Measurements from ENCODE around the gene DDX20. TPM values are rescaled to one million over a fixed set of nuclear protein-coding genes. Genes with fewer than 3 reads are reported as not detected.

The DDX20 gene
- total and polyA plus RNA-seq, 2 experiments from 2014 or later: 11.5 to 34.0 TPM

DNA sequence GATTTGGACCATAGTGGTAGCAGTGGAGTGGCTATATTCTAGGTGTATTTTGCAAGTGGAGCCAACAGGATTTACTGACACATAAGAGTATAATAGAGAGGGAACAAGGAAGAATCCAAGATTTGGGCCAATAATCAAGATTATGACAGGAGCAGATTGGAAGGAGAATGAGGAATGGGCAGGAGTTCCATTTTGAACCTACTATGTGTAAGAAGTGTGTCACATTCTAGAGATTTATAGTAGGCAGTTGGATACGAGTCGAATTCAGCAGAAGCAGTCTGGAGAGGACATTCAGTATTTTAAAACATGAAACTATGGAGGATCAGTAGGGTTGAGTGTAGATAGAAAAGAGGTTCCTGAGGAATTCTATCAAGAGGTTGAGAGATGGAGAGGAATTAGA, 38.3 kb upstream of the DDX20 start:
- Histone ChIP-seq H3K27ac (no peak overlapping the region), H3K4me1 (ENCODE audit: low read depth) (no peaks in the 10 kb centered on the region), H3K9me3 (ENCODE audit: low read depth) (no peaks in the 10 kb centered on the region), H3K27me3 (no peaks in the 10 kb centered on the region), H3K4me3 (no peak overlapping the region), H3K36me3 (no peaks in the 10 kb centered on the region)
- no peak for TF ChIP-seq CTCF (IDR thresholded peaks at IDR 0.05; ENCODE audit: low read depth, low read length)
- DNase-seq (ENCODE audit: low read depth in 1 of 2, low spot score in 1 of 2): no peak

GRCh38 chr1:111719135-111719534, 36.6 kb upstream of the DDX20 start:
- no peaks in the 10 kb centered on the region for H3K4me1 ChIP-seq (ENCODE audit: low read depth)
- H3K4me3 ChIP-seq: no peak overlapping the region
- no peaks in the 10 kb centered on the region for H3K9me3 ChIP-seq (ENCODE audit: low read depth)
- no peak for DNase-seq (ENCODE audit: low read depth in 1 of 2, low spot score in 1 of 2)
- no peak for TF ChIP-seq CTCF (IDR thresholded peaks at IDR 0.05; ENCODE audit: low read depth, low read length)
- no peak overlapping the region for H3K27ac ChIP-seq
- H3K27me3 ChIP-seq: no peaks in the 10 kb centered on the region
- H3K36me3 ChIP-seq: no peaks in the 10 kb centered on the region

GRCh38 chr1:111719674-111720132, 36.0 kb upstream of the DDX20 start:
- Histone ChIP-seq H3K9me3 (ENCODE audit: low read depth) (no peaks in the 10 kb centered on the region), H3K36me3 (no peaks in the 10 kb centered on the region), H3K4me1 (ENCODE audit: low read depth) (peaks cover 1% of the 10 kb centered on the region), H3K4me3 (no peak overlapping the region), H3K27me3 (no peaks in the 10 kb centered on the region), H3K27ac (no peak overlapping the region)
- peak in 1 of 2 donors; percentile 56 for DNase-seq (ENCODE audit: low read depth in 1 of 2, low spot score in 1 of 2)
- TF ChIP-seq CTCF (IDR thresholded peaks at IDR 0.05; ENCODE audit: low read depth, low read length): no peak

DNA sequence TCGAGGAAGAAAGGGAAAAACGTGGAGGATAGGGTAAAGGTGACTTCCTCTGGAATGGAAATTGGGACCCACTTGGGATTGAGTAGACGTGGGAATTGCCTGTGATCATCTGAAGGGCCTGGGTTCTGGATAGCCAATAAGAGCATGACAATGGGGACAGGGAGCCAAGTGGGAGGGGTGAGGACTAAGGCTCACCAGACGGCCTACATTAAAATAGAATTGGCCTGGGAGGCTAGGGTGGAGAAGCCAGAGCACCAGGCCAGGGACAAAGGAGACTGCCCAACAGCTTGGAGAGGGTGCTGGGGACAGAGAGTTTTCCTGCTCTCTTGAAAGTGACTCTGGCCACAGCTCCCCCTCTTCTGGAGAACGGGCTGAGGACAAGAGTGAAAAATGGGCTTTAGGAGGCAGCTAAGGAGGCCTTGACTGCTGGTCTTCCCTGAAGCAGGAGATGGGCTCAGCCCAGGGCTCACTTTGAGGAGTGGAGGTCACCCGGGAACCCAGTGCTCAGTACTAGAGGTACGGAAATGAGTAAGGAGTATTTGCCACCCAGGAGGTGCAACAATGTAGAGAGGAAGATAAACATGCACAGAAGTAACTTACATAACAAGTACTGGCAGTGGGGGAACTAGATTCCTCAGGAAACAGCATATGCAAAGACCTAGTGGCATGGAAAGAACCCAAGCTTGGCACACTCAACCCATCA, 35.3 kb upstream of the DDX20 start:
- TF ChIP-seq CTCF (IDR thresholded peaks at IDR 0.05; ENCODE audit: low read depth, low read length): no peak
- no peaks in the 10 kb centered on the region for H3K36me3 ChIP-seq
- H3K27me3 ChIP-seq: no peaks in the 10 kb centered on the region
- no peak for DNase-seq (ENCODE audit: low read depth in 1 of 2, low spot score in 1 of 2)
- no peaks in the 10 kb centered on the region for H3K9me3 ChIP-seq (ENCODE audit: low read depth)
- H3K4me3 ChIP-seq: no peak overlapping the region
- H3K4me1 ChIP-seq (ENCODE audit: low read depth): peaks cover 8% of the 10 kb centered on the region
- H3K27ac ChIP-seq: no peak overlapping the region

DNA sequence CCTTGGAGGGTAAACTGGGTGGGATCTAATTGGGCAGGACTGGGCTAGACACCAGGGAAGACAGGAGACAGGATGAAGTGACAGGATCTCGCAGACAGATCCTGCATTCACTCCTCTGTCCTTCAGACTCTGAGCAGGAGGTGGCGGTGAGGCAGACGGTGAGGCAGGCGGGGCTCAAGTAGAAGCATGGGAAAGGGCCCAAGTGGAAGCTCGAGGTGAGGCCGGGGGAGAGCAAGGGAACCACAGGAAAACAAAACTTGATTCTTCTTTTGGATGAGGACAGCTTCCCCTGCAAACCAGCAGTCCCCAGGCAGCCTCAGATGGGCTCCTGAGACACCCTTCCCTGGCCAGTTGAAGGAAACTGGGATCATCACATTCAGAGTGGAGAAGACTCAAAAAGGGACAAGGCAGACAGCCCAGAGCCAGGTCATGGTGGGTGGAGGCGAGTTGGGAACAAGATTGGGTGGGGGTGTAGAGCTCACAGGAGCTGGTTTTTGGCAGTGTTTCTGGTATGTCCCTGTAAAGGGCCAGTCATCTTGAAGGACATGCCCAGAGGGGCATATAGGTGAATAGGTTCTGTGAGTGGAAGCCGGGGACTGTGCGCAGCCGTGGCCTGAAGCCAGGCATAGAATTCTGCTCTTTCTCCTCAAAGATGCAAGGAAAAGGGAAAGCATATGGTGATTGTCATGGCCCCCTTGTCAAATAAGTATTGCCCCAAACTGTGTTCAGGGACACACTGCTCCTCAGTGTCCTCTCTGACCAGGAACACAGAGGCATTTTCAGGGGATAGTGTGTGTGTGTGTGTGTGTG, 34.5 kb upstream of the DDX20 start:
- H3K27ac ChIP-seq: no peak overlapping the region
- TF ChIP-seq CTCF (IDR thresholded peaks at IDR 0.05; ENCODE audit: low read depth, low read length): no peak
- no peak for DNase-seq (ENCODE audit: low read depth in 1 of 2, low spot score in 1 of 2)
- H3K4me1 ChIP-seq (ENCODE audit: low read depth): peaks cover 10% of the 10 kb centered on the region
- H3K36me3 ChIP-seq: no peaks in the 10 kb centered on the region
- H3K9me3 ChIP-seq (ENCODE audit: low read depth): no peaks in the 10 kb centered on the region
- H3K4me3 ChIP-seq: no peak overlapping the region
- H3K27me3 ChIP-seq: no peaks in the 10 kb centered on the region
